PC-3 (cell line): ENCODE measurements around the gene CHFR.

ENCODE experiments used
- EZH2 ChIP-seq: fragments of 300-600 bp; sonication (generic); IDR thresholded peaks from one replicate; pipeline ENCODE4 v1.6.1; 2017; ENCODE audit warnings: antibody characterized with exemption, mild to moderate bottlenecking, low read length; ENCODE audit not compliant: unreplicated experiment
- EZH2phosphoT487 ChIP-seq: fragments of 300-600 bp; sonication (generic); IDR thresholded peaks from 2 replicates; pipeline ENCODE4 v1.6.1; 2018; ENCODE audit warnings: mild to moderate bottlenecking, antibody characterized with exemption, low read length, borderline replicate concordance
- TF ChIP-seq, protein P1 (sequence below): fragments of 300-600 bp; sonication (generic); conservative IDR thresholded peaks from 2 replicates; pipeline ENCODE4 v1.5.1; 2017; ENCODE audit warnings: antibody characterized with exemption, low read depth, mild to moderate bottlenecking, low read length

DNA sequence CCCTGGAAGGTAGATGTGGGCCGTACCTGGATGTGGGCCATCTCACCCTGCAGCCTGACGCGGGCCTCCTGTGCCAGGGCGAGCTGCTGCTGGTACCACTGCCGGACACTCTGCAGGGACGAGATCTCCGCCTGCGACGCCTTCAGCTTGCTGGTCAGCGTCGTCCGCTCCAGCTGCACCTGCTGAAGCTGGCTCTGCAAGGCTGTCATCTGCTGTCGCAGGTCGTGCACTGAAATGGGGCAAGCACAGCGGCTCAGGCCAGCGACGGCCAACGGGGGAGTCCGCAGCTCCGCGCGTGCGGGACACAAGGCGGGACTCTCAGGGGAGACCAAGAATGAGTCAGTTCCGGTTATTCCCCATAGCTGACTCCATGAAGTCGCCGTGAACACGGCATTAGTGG lies 85.7 kb downstream of the CHFR start:
- TF ChIP-seq, protein P1, sequence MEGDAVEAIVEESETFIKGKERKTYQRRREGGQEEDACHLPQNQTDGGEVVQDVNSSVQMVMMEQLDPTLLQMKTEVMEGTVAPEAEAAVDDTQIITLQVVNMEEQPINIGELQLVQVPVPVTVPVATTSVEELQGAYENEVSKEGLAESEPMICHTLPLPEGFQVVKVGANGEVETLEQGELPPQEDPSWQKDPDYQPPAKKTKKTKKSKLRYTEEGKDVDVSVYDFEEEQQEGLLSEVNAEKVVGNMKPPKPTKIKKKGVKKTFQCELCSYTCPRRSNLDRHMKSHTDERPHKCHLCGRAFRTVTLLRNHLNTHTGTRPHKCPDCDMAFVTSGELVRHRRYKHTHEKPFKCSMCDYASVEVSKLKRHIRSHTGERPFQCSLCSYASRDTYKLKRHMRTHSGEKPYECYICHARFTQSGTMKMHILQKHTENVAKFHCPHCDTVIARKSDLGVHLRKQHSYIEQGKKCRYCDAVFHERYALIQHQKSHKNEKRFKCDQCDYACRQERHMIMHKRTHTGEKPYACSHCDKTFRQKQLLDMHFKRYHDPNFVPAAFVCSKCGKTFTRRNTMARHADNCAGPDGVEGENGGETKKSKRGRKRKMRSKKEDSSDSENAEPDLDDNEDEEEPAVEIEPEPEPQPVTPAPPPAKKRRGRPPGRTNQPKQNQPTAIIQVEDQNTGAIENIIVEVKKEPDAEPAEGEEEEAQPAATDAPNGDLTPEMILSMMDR: no peak
- no peak for TF ChIP-seq EZH2
- no peak for TF ChIP-seq EZH2phosphoT487
